ENCODE results near the gene COMMD3. TPM values are rescaled to one million over a fixed set of nuclear protein-coding genes. Genes with fewer than 3 reads are reported as not detected.

Gene COMMD3
- total RNA-seq, 2 donors from 2014 or later, result 30.7 to 38.8 TPM

GRCh38 chr10:22366771-22367170 lies 50.6 kb downstream of the COMMD3 start:
- no peaks in the 10 kb centered on the region for H3K4me1 ChIP-seq (replicated peaks)
- TF ChIP-seq CTCF (IDR thresholded peaks at IDR 0.05), result no peak
- no peak for TF ChIP-seq POLR2A (IDR thresholded peaks at IDR 0.05)
- no peak for TF ChIP-seq POLR2AphosphoS5 (IDR thresholded peaks at IDR 0.05)
- intact Hi-C loops (cut with DNase I), result no loop called here
- H3K9me3 ChIP-seq, result no peaks in the 10 kb centered on the region
- no peaks in the 10 kb centered on the region for H3K36me3 ChIP-seq
- H3K4me3 ChIP-seq, result no peak overlapping the region
- H3K27ac ChIP-seq, result no peak overlapping the region
- DNase-seq (ENCODE audit: low spot score), result no peak
- H3K27me3 ChIP-seq (replicated peaks; ENCODE audit: insufficient read depth), result no peaks in the 10 kb centered on the region
- WGBS, result 37% methylated on average over 2 of the region's 2 CpGs

GRCh38 chr10:22367471-22367870 lies 51.3 kb downstream of the COMMD3 start:
- no peak overlapping the region for H3K27ac ChIP-seq
- no peak for DNase-seq (ENCODE audit: low spot score)
- no peaks in the 10 kb centered on the region for H3K36me3 ChIP-seq
- no peak overlapping the region for H3K4me3 ChIP-seq
- H3K4me1 ChIP-seq (replicated peaks), result no peaks in the 10 kb centered on the region
- H3K9me3 ChIP-seq, result no peaks in the 10 kb centered on the region
- H3K27me3 ChIP-seq (replicated peaks; ENCODE audit: insufficient read depth), result no peaks in the 10 kb centered on the region
- TF ChIP-seq CTCF (IDR thresholded peaks at IDR 0.05), result no peak
- no peak for TF ChIP-seq POLR2AphosphoS5 (IDR thresholded peaks at IDR 0.05)
- intact Hi-C loops (cut with DNase I), result no loop called here
- 91% methylated on average over 1 of the region's 1 CpG for WGBS

DNA sequence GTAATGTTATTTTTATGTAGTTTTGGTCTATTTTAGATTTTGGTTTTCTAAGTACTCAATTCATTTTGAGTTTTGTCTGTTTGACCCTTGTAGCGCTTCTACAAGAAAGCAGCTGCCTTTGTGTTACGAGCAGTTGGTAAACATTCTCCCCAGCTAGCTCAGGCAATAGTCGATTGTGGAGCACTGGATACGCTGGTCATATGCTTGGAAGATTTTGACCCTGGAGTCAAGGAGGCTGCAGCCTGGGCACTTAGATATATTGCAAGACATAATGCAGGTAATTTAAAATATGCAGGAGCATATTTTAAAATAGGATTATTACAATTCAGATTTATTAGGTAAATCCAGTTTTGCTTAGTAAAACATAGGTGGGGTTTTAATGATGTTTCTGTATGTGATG lies 52.2 kb downstream of the COMMD3 start:
- WGBS, result 89% methylated on average over 4 of the region's 4 CpGs
- Histone ChIP-seq H3K36me3 (no peaks in the 10 kb centered on the region), H3K9me3 (no peaks in the 10 kb centered on the region), H3K27me3 (replicated peaks; ENCODE audit: insufficient read depth) (no peaks in the 10 kb centered on the region), H3K4me3 (no peak overlapping the region), H3K27ac (no peak overlapping the region), H3K4me1 (replicated peaks) (no peaks in the 10 kb centered on the region)
- TF ChIP-seq POLR2A (IDR thresholded peaks at IDR 0.05) (no peak), CTCF (IDR thresholded peaks at IDR 0.05) (no peak), POLR2AphosphoS5 (IDR thresholded peaks at IDR 0.05) (no peak)
- intact Hi-C loops (cut with DNase I), result no loop called here
- DNase-seq (ENCODE audit: low spot score), result no peak

DNA sequence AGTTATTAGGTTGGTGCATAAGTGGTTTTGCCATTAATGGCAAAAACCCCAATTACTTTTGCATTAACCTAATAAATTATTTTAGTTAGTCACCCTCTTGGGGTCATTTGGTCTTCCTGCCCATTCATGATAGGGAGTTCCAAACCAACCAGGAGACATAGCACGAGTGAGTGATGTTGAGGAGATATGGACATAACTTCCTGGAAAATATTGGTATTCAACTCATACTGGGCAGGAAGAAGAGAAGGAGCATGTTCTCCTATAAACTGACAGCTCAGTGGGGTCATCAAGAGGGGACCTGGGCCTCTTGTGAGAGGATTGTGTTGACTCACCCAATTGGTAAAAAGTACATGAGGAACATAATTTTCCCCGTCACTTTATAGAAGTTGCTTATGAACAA lies 52.8 kb downstream of the COMMD3 start:
- Histone ChIP-seq H3K9me3 (no peaks in the 10 kb centered on the region), H3K4me1 (replicated peaks) (no peaks in the 10 kb centered on the region), H3K36me3 (no peaks in the 10 kb centered on the region), H3K27ac (no peak overlapping the region), H3K4me3 (no peak overlapping the region), H3K27me3 (replicated peaks; ENCODE audit: insufficient read depth) (no peaks in the 10 kb centered on the region)
- DNase-seq (ENCODE audit: low spot score), result no peak
- 64% methylated on average over 2 of the region's 2 CpGs for WGBS
- TF ChIP-seq CTCF (IDR thresholded peaks at IDR 0.05) (no peak), POLR2AphosphoS5 (IDR thresholded peaks at IDR 0.05) (no peak)
- intact Hi-C loops (cut with DNase I), result no loop called here

- 88% methylated on average over 5 of the region's 5 CpGs for WGBS
- Histone ChIP-seq H3K36me3 (no peaks in the 10 kb centered on the region), H3K27me3 (replicated peaks; ENCODE audit: insufficient read depth) (no peaks in the 10 kb centered on the region), H3K27ac (no peak overlapping the region), H3K4me3 (no peak overlapping the region), H3K4me1 (replicated peaks) (no peaks in the 10 kb centered on the region), H3K9me3 (no peaks in the 10 kb centered on the region)
- no peak for TF ChIP-seq POLR2A (IDR thresholded peaks at IDR 0.05)
- no peak for TF ChIP-seq POLR2AphosphoS5 (IDR thresholded peaks at IDR 0.05)
- no peak for TF ChIP-seq CTCF (IDR thresholded peaks at IDR 0.05)
- no peak for DNase-seq (ENCODE audit: low spot score)
- intact Hi-C loops (cut with DNase I), result no loop called here
Measured at GRCh38 chr10:22369434-22370072, 53.4 kb downstream of the COMMD3 start.
